Dedifferentiated amniotic fluid mesenchymal stem cell (primary cell): ENCODE results near the gene CFAP92.
"Not testable (repeated sequence)": the region's sequence is repeated elsewhere in the genome, so short reads cannot be mapped to it uniquely, and the experiment has no call there.

ENCODE experiments used
- DNase-seq: peaks from one replicate; pipeline ENCODE4 v3.0.0-alpha.2; 2016; ENCODE audit errors: extremely low spot score

CFAP92 gene

GRCh38 chr3:128942161-128942952 is 51.5 kb downstream of the CFAP92 start:
- no peak for DNase-seq

GRCh38 chr3:128940252-128940651 is 53.6 kb downstream of the CFAP92 start:
- DNase-seq, result no peak

- DNase-seq, result no peak
Measured at GRCh38 chr3:128936341-128936740, 57.5 kb downstream of the CFAP92 start.

- DNase-seq, result no peak
Measured at GRCh38 chr3:128935922-128936321, 58.0 kb downstream of the CFAP92 start.

- no peak for DNase-seq
Measured at GRCh38 chr3:128933922-128934253, 60.0 kb downstream of the CFAP92 start.

- DNase-seq, result no peak
Measured at GRCh38 chr3:128933213-128933921, 60.5 kb downstream of the CFAP92 start.

GRCh38 chr3:128932516-128933212 is 61.2 kb downstream of the CFAP92 start:
- no peak for DNase-seq

GRCh38 chr3:128931046-128931445 is 62.8 kb downstream of the CFAP92 start:
- no peak for DNase-seq

GRCh38 chr3:128929364-128929763 is 64.5 kb downstream of the CFAP92 start:
- no peak for DNase-seq

GRCh38 chr3:128923986-128924385 is 69.9 kb downstream of the CFAP92 start:
- not testable (repeated sequence) for DNase-seq

GRCh38 chr3:128923576-128923975 is 70.3 kb downstream of the CFAP92 start:
- DNase-seq, result no peak

- no peak for DNase-seq
Measured at GRCh38 chr3:128922804-128923459, 70.9 kb downstream of the CFAP92 start.

- no peak for DNase-seq
Measured at GRCh38 chr3:128919988-128920387, 73.9 kb downstream of the CFAP92 start.

- no peak for DNase-seq
Measured at GRCh38 chr3:128917291-128917690, 76.6 kb downstream of the CFAP92 start.

- no peak for DNase-seq
Measured at GRCh38 chr3:128914966-128915645, 78.8 kb downstream of the CFAP92 start.

- DNase-seq, result no peak
Measured at GRCh38 chr3:128911911-128912310, 82.0 kb downstream of the CFAP92 start.

GRCh38 chr3:128910006-128910405 is 83.9 kb downstream of the CFAP92 start:
- no peak for DNase-seq

- DNase-seq, result no peak
Measured at GRCh38 chr3:128908951-128909350, 84.9 kb downstream of the CFAP92 start.

GRCh38 chr3:128907706-128908445 is 86.0 kb downstream of the CFAP92 start:
- DNase-seq, result no peak

GRCh38 chr3:128906804-128907525 is 86.9 kb downstream of the CFAP92 start:
- no peak for DNase-seq
